CD4-positive, alpha-beta T cell treated with Interleukin-2 at 100 ng/mL for 4 hours (primary cell): ENCODE measurements around the gene KIAA1958.
"Not testable (repeated sequence)": the region's sequence is repeated elsewhere in the genome, so short reads cannot be mapped to it uniquely, and the experiment has no call there.

ENCODE experiments used
- DNase-seq: peaks from one replicate; pipeline ENCODE4 v3.0.0-alpha.2; 2020; ENCODE audit warnings: low spot score

Gene KIAA1958

DNA sequence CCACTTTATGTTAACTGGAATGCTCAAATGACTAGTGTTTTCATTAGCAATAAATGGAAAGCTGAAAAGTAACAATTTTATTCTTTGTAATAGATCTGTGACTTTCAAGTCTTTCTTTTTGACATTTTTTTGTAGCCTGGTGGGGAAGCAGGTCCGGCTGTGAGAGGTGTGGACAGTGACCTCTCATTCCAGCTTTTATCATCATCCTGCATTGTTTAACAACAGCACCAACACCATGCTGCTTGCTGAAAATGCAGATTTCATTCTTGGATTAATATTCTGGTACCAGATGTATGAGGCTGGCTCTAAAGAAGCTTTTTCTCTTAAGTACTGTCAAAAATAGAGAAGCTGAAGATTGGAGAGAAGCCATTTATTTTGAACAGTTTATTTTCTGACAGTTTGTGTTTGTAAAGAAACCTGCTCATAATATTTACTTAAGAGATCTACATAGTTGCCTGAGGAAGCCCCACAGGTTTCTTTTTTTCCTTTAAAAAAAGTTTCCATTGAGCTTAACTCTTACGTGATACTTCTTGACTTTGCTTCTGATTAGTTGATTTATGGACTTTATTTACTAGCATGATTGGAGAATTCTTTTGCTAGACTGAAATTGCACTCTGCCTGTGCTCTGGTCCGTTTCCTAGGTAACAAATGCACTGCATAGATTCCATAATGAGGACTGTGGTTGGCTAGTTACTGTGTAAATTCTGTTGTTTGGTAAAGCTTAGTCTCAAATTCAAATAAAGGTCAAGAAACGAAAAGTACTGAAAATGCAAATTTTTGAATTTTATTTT is 3.4 kb downstream of the KIAA1958 start:
- DNase-seq: no peak

DNA sequence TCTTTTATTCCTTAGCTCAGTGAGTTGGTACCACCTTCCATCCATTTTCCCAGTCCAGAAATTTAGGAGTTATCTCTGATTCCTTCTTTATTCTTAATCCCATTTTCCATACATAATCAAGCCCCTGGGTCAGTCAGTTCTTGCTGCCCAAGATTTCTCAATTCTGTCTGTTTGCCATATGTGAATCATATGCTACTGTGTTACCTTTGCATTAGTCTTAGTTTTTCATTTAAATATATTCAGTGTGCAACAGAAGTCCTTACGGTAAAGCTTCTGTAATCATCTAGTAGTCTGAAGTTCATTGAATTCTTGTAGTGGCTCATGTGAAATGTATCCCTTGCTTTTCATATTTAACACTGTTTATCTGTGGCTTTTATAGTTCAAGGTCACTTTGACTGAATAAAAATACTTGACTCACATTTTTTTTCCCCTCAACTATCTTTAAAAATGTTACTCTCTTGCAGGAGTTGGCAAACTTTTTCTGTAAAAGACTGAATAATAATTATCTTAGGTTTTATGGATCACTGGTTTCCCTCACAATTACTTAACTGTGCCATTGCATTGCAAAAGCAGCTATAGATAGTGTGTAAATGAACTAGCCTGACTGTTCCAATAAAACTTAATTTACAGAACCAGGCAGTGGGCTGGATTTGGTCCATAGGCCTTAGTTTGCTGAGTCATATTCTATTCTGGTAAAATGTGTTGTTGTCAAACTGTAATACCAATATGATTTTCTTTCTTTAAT is 6.9 kb downstream of the KIAA1958 start:
- no peak for DNase-seq

GRCh38 chr9:112494153-112494552 is 7.5 kb downstream of the KIAA1958 start:
- DNase-seq: no peak

DNA sequence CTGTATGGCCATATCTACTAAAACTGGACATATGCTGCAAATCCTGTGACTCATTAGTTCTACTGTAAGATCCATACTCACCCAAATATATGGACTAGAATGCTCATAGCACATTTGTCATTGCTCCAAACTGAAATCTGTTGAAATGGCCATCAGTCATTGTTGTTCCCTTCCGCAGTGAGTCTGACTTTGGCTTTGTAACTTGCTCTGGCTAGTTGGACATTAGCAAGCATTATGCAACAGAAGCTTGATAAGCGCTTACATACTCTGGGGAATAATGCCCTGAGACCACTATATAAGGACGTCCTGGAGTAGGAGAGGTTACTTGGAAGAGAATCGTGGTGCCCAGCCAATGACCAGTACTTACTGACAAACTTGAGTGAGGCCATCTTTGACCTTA is 9.0 kb downstream of the KIAA1958 start:
- no peak for DNase-seq

DNA sequence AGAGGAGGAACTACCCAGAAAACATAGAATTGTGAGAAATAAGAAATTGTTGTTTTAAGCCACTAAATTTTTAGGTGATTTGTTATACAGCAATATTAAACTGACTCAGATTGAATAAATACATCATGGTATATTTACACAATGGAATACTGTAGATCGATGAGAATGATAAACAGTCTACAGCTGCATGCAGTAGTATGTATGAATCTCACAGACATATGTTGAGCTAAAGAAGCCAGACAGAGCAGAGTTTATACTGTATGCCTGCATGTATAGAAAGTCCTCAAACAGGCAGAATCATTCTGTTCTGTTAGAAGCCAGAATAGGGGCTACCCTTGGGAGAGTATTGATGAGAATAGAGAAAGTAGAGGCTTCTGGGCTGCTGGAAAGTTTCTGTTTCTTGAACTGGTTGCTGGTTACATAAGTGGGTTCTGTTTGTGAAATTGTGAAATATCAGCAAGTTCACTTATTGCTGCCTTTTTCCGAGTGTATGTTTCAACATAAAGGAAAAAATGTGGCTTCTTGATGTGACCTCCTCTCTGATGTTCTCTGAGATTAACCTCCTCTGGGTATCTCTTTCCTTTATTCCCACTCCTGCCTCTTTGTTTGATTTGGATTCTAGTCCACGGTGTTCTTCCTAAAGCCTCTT is 9.6 kb downstream of the KIAA1958 start:
- DNase-seq: no peak

- no peak for DNase-seq
Observed at GRCh38 chr9:112500842-112501241, 14.2 kb downstream of the KIAA1958 start.

- no peak for DNase-seq
Observed at GRCh38 chr9:112501287-112501686, 14.7 kb downstream of the KIAA1958 start.

GRCh38 chr9:112502175-112502946 is 15.7 kb downstream of the KIAA1958 start:
- no peak for DNase-seq

DNA sequence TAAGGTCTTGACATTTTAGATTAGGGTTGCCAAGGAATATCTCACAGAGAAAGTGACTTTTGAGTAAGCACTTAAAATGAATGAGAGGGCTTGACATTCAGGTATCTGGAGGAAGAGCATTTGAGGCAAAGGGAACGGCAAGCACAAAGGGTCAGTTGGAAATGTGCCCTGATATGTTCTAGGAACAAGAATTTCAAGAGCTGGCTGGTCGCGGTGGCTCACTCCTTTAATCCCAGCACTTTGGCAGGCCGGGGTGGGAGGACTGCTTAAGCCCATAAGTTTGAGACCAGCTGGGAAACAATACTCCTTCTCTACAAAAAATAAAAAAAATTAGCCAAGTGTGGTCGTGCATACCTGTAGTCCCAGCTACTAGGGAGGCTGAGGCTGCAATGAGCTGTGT is 16.5 kb downstream of the KIAA1958 start:
- no peak for DNase-seq

- DNase-seq: no peak
Observed at GRCh38 chr9:112505086-112505485, 18.5 kb downstream of the KIAA1958 start.

- DNase-seq: no peak
Observed at GRCh38 chr9:112505607-112506006, 19.0 kb downstream of the KIAA1958 start.

GRCh38 chr9:112506571-112506970 is 19.9 kb downstream of the KIAA1958 start:
- DNase-seq: no peak

- DNase-seq: no peak
Observed at GRCh38 chr9:112507001-112507680, 20.5 kb downstream of the KIAA1958 start.

GRCh38 chr9:112508377-112508776 is 21.8 kb downstream of the KIAA1958 start:
- DNase-seq: no peak

GRCh38 chr9:112512377-112512776 is 25.8 kb downstream of the KIAA1958 start:
- not testable (repeated sequence) for DNase-seq

GRCh38 chr9:112516769-112517168 is 30.1 kb downstream of the KIAA1958 start:
- DNase-seq: no peak

DNA sequence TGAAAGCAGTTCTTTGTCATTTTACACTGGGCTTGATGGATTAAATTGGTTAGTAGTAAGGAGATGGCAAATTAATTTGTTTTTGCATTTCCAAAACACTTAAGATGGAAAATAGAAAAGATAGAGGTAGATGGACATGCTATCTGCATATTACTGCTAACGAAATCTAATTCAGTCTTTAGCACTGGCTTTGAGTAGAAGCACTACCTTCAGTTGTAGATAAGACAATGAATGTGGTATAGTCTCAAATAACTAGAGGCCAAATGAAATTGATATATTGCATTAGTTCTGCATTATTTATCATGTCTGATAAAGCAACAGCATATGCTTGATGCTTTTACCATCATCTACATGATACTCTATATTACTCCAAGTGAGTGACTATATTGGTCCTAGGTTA is 33.4 kb downstream of the KIAA1958 start:
- DNase-seq: no peak

GRCh38 chr9:112520656-112521055 is 34.0 kb downstream of the KIAA1958 start:
- no peak for DNase-seq

GRCh38 chr9:112526973-112527372 is 40.3 kb downstream of the KIAA1958 start:
- DNase-seq: no peak

DNA sequence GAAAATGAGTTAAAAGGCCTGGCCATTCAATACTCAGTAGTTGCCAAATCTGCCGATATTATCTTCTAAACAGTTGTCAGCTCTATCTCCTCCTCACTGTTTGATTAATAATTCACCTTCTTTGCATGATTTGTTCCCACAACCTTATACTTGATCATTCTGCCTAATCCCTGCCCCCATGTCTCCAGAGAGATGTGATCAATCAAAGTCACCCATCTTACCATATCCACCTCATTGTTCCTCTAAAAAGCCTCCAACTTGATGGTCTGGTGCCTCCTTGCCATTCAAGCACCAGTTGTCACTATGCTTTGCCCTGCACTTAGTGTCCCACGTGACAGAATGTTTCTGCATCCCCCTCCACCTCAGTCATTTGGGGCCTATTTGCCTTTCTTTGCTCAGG is 41.3 kb downstream of the KIAA1958 start:
- no peak for DNase-seq

GRCh38 chr9:112529316-112529715 is 42.7 kb downstream of the KIAA1958 start:
- no peak for DNase-seq

- DNase-seq: no peak
Observed at GRCh38 chr9:112530751-112531205, 44.2 kb downstream of the KIAA1958 start.
